ENCODE results near the gene TBX3. TPM values are rescaled to one million over a fixed set of nuclear protein-coding genes. Genes with fewer than 3 reads are reported as not detected.

TBX3 gene
- total RNA-seq, 6 experiments from 2014 or later: 15.6 to 44.0 (median 27.8) TPM

DNA sequence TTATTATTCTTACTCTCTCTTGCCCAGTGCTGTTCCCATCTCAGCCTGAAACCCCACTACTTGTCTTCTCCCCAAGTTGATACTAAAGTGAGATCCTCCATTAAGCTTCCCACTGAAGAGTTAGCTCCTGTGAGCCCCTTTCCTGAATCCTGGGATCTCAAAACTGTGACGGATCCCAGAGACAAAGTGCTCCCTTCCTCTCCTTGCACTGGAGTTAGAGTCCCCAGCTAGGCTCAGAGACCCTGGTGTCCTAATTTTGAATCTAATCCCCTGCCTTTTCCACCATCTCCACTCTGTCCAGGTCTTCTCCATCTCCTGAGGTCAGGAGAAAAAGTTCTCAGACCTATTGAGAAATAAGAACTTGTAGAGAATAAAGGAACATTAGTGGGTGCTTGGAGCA is 17.6 kb upstream of the TBX3 start:
- DNase-seq: no peak
- intact Hi-C loops (cut with DNase I): no loop called here
- no peak for TF ChIP-seq POLR2A (IDR thresholded peaks at IDR 0.05)
- no peak for TF ChIP-seq CTCF (IDR thresholded peaks at IDR 0.05)
- no peak overlapping the region for H3K4me3 ChIP-seq
- H3K27ac ChIP-seq: no peak overlapping the region
- no peaks in the 10 kb centered on the region for H3K27me3 ChIP-seq
- H3K4me1 ChIP-seq: no peaks in the 10 kb centered on the region
- ATAC-seq: no peak
- 50% methylated on average over 1 of the region's 1 CpG for WGBS (ENCODE audit: insufficient coverage, low coverage, low lambda C conversion rate, missing lambda C conversion rate)
- H3K9me3 ChIP-seq: no peaks in the 10 kb centered on the region
- H3K36me3 ChIP-seq: no peaks in the 10 kb centered on the region

DNA sequence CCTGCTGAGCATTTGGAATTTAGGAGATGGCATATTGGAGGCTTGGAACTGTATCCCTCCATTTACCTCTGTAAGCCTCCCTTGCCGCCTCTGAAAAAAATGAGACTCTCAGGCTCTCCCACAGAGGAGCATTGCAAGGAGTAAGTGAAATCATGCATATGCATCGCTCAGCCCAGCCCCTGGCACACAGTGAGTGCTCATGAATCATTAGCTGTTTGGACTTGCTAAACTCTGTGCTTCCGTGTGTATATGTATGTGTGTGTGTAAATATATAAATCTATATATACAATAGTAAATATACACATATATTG is 17.1 kb upstream of the TBX3 start:
- no peak for ATAC-seq
- H3K36me3 ChIP-seq: no peaks in the 10 kb centered on the region
- DNase-seq: no peak
- intact Hi-C loops (cut with DNase I): no loop called here
- no peak overlapping the region for H3K4me3 ChIP-seq
- no peak overlapping the region for H3K27ac ChIP-seq
- TF ChIP-seq POLR2A (IDR thresholded peaks at IDR 0.05): no peak
- no peak for TF ChIP-seq CTCF (IDR thresholded peaks at IDR 0.05)
- H3K4me1 ChIP-seq: no peaks in the 10 kb centered on the region
- H3K27me3 ChIP-seq: no peaks in the 10 kb centered on the region
- no peaks in the 10 kb centered on the region for H3K9me3 ChIP-seq
- 43% methylated on average over 2 of the region's 3 CpGs for WGBS (ENCODE audit: insufficient coverage, low coverage, low lambda C conversion rate, missing lambda C conversion rate)

DNA sequence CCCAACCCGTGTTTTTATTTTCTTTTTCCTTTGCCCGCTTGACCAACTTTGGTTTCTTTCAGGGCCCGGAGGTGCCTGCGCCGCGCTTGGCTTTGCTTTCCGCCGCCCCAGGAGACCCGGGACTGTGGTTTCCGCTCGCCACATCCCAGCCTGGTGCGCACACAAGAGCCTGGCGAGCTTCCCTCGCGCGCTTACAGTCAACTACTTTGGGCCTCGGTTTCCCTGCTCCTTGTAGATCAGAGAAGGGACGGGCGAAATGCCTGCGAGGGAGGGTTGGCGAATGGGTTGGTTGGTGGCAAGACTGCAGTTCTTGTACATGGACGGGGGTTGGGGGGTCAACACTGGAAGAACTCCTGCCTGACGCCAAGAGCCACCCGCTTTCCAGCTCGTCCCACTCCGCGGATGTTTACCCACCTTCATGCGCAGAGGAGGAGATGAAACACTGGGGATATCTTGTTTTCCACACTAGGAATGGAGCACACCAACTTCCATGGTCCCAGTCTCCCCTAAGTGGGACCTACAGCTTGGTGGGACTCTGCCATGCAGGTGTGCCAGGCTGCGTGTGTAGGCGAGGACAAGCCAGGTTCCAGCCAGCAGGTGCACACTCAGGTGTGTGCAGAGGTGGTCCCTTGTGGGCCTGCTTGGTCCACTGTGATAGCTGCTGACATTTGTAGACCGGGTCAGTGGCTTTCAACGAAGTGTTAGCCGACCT is 16.6 kb upstream of the TBX3 start:
- TF ChIP-seq CTCF (IDR thresholded peaks at IDR 0.05) (no peak), POLR2A (IDR thresholded peaks at IDR 0.05) (no peak)
- Histone ChIP-seq H3K4me3 (no peak overlapping the region), H3K36me3 (no peaks in the 10 kb centered on the region), H3K27ac (no peak overlapping the region), H3K4me1 (no peaks in the 10 kb centered on the region), H3K9me3 (no peaks in the 10 kb centered on the region), H3K27me3 (no peaks in the 10 kb centered on the region)
- no peak for ATAC-seq
- 47% methylated on average over 21 of the region's 33 CpGs for WGBS (ENCODE audit: insufficient coverage, low coverage, low lambda C conversion rate, missing lambda C conversion rate)
- DNase-seq: no peak
- intact Hi-C loops (cut with DNase I): no loop called here

DNA sequence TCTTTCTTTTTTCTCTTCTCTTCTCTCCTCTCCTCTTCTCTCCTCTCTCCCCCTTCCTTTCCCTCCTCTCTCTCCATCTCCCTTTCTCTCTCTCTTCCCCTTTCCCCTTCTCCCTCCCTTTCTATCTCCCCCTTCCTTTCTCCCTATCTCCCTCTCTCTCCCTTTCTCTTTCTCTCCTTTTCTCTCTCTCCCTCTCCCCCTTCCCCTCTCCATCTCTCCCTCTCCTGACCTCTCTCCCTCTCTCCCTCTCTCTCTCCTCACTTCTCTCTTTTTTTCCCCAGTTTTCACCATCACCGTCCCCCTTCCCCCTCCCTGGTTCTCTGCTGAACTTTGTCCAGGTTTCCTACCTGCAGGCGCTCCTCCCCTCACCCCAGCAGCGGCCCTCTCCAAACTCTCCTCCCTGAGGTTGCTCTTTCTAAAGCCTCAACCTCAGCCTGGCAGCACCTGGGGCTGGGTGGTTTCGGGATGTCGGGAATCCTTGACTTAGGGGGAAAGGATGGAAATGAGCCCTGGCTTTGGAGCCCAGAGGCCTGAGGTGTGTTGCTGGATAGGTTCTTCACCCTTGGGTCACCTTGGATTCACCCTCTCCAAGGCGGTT is 14.7 kb upstream of the TBX3 start:
- Histone ChIP-seq H3K9me3 (no peaks in the 10 kb centered on the region), H3K4me3 (peak overlapping the region; percentile 7 to 49 (median 44)), H3K27me3 (no peaks in the 10 kb centered on the region), H3K27ac (no peak overlapping the region), H3K4me1 (no peaks in the 10 kb centered on the region), H3K36me3 (no peaks in the 10 kb centered on the region)
- 23% methylated on average over 5 of the region's 6 CpGs for WGBS (ENCODE audit: insufficient coverage, low coverage, low lambda C conversion rate, missing lambda C conversion rate)
- intact Hi-C loops (cut with DNase I): no loop called here
- ATAC-seq (peak; percentile 43 to 67 (median 60)), DNase-seq (no peak)
- TF ChIP-seq POLR2A (IDR thresholded peaks at IDR 0.05): no peak
- TF ChIP-seq CTCF (IDR thresholded peaks at IDR 0.05): no peak

All from right lobe of liver (tissue), 6 donors.